ENCODE measurements around the gene TERB1. TPM values are rescaled to one million over a fixed set of nuclear protein-coding genes. Genes with fewer than 3 reads are reported as not detected.

The TERB1 gene
- total RNA-seq, 2 donors from 2014 or later = not detected

GRCh38 chr16:66774981-66775380 lies 26.4 kb downstream of the TERB1 start:
- Mint-ChIP-seq H3K27ac (no peak overlapping the region), H3K36me3 (no peaks in the 10 kb centered on the region), H3K9me3 (no peaks in the 10 kb centered on the region)
- no peak for ATAC-seq
- no peak for DNase-seq (ENCODE audit: low spot score in 2 of 2)

- ATAC-seq (no peak), DNase-seq (ENCODE audit: low spot score in 2 of 2) (no peak)
- no peaks in the 10 kb centered on the region for H3K36me3 Mint-ChIP-seq
- no peak overlapping the region for H3K27ac Mint-ChIP-seq
- H3K9me3 Mint-ChIP-seq = no peaks in the 10 kb centered on the region
Observed at GRCh38 chr16:66758086-66758485, 43.3 kb downstream of the TERB1 start.

GRCh38 chr16:66754819-66755218 lies 46.6 kb downstream of the TERB1 start:
- H3K9me3 Mint-ChIP-seq = no peaks in the 10 kb centered on the region
- DNase-seq (ENCODE audit: low spot score in 2 of 2) (no peak), ATAC-seq (no peak)
- peaks cover 0 to 19% of the 10 kb centered on the region in 2 donors for H3K36me3 Mint-ChIP-seq
- H3K27ac Mint-ChIP-seq = no peak overlapping the region

GRCh38 chr16:66754211-66754610 lies 47.2 kb downstream of the TERB1 start:
- ATAC-seq = no peak
- H3K36me3 Mint-ChIP-seq = peaks cover 0 to 19% of the 10 kb centered on the region in 2 donors
- no peak for DNase-seq (ENCODE audit: low spot score in 2 of 2)

GRCh38 chr16:66752958-66753357 lies 48.4 kb downstream of the TERB1 start:
- Mint-ChIP-seq H3K27ac (no peak overlapping the region), H3K36me3 (peaks cover 0 to 19% of the 10 kb centered on the region in 2 donors), H3K9me3 (no peaks in the 10 kb centered on the region)
- DNase-seq (ENCODE audit: low spot score in 2 of 2) (no peak), ATAC-seq (no peak)

More at GRCh38 chr16:66754211-66754610, 47.2 kb downstream of the TERB1 start:
- H3K9me3 Mint-ChIP-seq = no peaks in the 10 kb centered on the region
- no peak overlapping the region for H3K27ac Mint-ChIP-seq

GRCh38 chr16:66752379-66752778 lies 49.0 kb downstream of the TERB1 start:
- Mint-ChIP-seq H3K36me3 (peaks cover 0 to 19% of the 10 kb centered on the region in 2 donors), H3K9me3 (no peaks in the 10 kb centered on the region), H3K27ac (peak overlapping the region in 1 of 2 donors; percentile 76)
- ATAC-seq = no peak
- DNase-seq (ENCODE audit: low spot score in 2 of 2) = no peak

- ATAC-seq = no peak
Observed at GRCh38 chr16:66751992-66752322, 49.4 kb downstream of the TERB1 start.

GRCh38 chr16:66751303-66751991 lies 49.9 kb downstream of the TERB1 start, which contains the start of gene DYNC1LI2:
Gene DYNC1LI2, minus strand, starts transcription at chr16:66751609. Its CDS starts 18 bp downstream, at chr16:66751591.
- no peaks in the 10 kb centered on the region for H3K9me3 Mint-ChIP-seq
- peaks cover 0 to 19% of the 10 kb centered on the region in 2 donors for H3K36me3 Mint-ChIP-seq
- peak within 1 kb of the TSS; percentile 76 to 96 for H3K27ac Mint-ChIP-seq
- DNase-seq (ENCODE audit: low spot score in 2 of 2) (peak; percentile 87 to 91), ATAC-seq (peak; percentile 85 to 93)

More at GRCh38 chr16:66751992-66752322, 49.4 kb downstream of the TERB1 start:
- H3K27ac Mint-ChIP-seq = peak overlapping the region; percentile 39 to 76
- no peaks in the 10 kb centered on the region for H3K9me3 Mint-ChIP-seq
- no peak for DNase-seq (ENCODE audit: low spot score in 2 of 2)
- peaks cover 0 to 19% of the 10 kb centered on the region in 2 donors for H3K36me3 Mint-ChIP-seq

- Mint-ChIP-seq H3K27ac (peak overlapping the region; percentile 76 to 92), H3K36me3 (peaks cover 0 to 19% of the 10 kb centered on the region in 2 donors), H3K9me3 (no peaks in the 10 kb centered on the region)
- DNase-seq (ENCODE audit: low spot score in 2 of 2) = peak in 1 of 2 donors; percentile 21
- ATAC-seq = peak; percentile 6 to 13
Observed at GRCh38 chr16:66751053-66751302, 50.4 kb downstream of the TERB1 start.

GRCh38 chr16:66750279-66751052 lies 50.9 kb downstream of the TERB1 start:
- Mint-ChIP-seq H3K27ac (peak overlapping the region; percentile 76 to 92), H3K9me3 (no peaks in the 10 kb centered on the region), H3K36me3 (peaks cover 0 to 19% of the 10 kb centered on the region in 2 donors)
- ATAC-seq (no peak), DNase-seq (ENCODE audit: low spot score in 2 of 2) (no peak)

- peaks cover 0 to 6% of the 10 kb centered on the region in 2 donors for H3K36me3 Mint-ChIP-seq
- ATAC-seq = peak; percentile 45 to 77
- H3K27ac Mint-ChIP-seq = peak overlapping the region in 1 of 2 donors; percentile 54
Observed at GRCh38 chr16:66746682-66747081, 54.7 kb downstream of the TERB1 start.

GRCh38 chr16:66746048-66746447 lies 55.3 kb downstream of the TERB1 start:
- Mint-ChIP-seq H3K9me3 (no peaks in the 10 kb centered on the region), H3K27ac (peak overlapping the region; percentile 54 to 85), H3K36me3 (peaks cover 0 to 6% of the 10 kb centered on the region in 2 donors)
- ATAC-seq (no peak), DNase-seq (ENCODE audit: low spot score in 2 of 2) (no peak)

More at GRCh38 chr16:66746682-66747081, 54.7 kb downstream of the TERB1 start:
- no peaks in the 10 kb centered on the region for H3K9me3 Mint-ChIP-seq
- DNase-seq (ENCODE audit: low spot score in 2 of 2) = peak in 1 of 2 donors; percentile 63

GRCh38 chr16:66741950-66742808 lies 59.2 kb downstream of the TERB1 start:
- no peaks in the 10 kb centered on the region for H3K9me3 Mint-ChIP-seq
- peak overlapping the region in 1 of 2 donors; percentile 72 for H3K27ac Mint-ChIP-seq
- H3K36me3 Mint-ChIP-seq = no peaks in the 10 kb centered on the region

GRCh38 chr16:66741169-66741900 lies 60.0 kb downstream of the TERB1 start:
- DNase-seq (ENCODE audit: low spot score in 2 of 2) = no peak
- H3K9me3 Mint-ChIP-seq = no peaks in the 10 kb centered on the region
- H3K27ac Mint-ChIP-seq = peak overlapping the region in 1 of 2 donors; percentile 63
- ATAC-seq = no peak
- H3K36me3 Mint-ChIP-seq = no peaks in the 10 kb centered on the region

More at GRCh38 chr16:66741950-66742808, 59.2 kb downstream of the TERB1 start:
- ATAC-seq (no peak), DNase-seq (ENCODE audit: low spot score in 2 of 2) (no peak)

- Mint-ChIP-seq H3K27ac (peak overlapping the region; percentile 8 to 30), H3K36me3 (peaks cover 0 to 7% of the 10 kb centered on the region in 2 donors), H3K9me3 (no peaks in the 10 kb centered on the region)
- ATAC-seq = no peak
- no peak for DNase-seq (ENCODE audit: low spot score in 2 of 2)
Observed at GRCh38 chr16:66740533-66740932, 60.9 kb downstream of the TERB1 start.

- ATAC-seq = peak; percentile 33 to 54
- Mint-ChIP-seq H3K27ac (peak overlapping the region in 1 of 2 donors; percentile 8), H3K9me3 (no peaks in the 10 kb centered on the region), H3K36me3 (peaks cover 0 to 7% of the 10 kb centered on the region in 2 donors)
- DNase-seq (ENCODE audit: low spot score in 2 of 2) = peak in 1 of 2 donors; percentile 33
Observed at GRCh38 chr16:66740010-66740409, 61.4 kb downstream of the TERB1 start.

Measured in activated naive CD4-positive, alpha-beta T cell treated with anti-CD3 and anti-CD28 coated beads, Interleukin-2, amount 50 U/mL, for 72 hours (primary cell).